ENCODE measurements around the gene COX8C. TPM values are rescaled to one million over a fixed set of nuclear protein-coding genes. Genes with fewer than 3 reads are reported as not detected.

COX8C gene
- total and polyA plus RNA-seq, 2 experiments from 2014 or later = 0.73 TPM; not detected in 1

DNA sequence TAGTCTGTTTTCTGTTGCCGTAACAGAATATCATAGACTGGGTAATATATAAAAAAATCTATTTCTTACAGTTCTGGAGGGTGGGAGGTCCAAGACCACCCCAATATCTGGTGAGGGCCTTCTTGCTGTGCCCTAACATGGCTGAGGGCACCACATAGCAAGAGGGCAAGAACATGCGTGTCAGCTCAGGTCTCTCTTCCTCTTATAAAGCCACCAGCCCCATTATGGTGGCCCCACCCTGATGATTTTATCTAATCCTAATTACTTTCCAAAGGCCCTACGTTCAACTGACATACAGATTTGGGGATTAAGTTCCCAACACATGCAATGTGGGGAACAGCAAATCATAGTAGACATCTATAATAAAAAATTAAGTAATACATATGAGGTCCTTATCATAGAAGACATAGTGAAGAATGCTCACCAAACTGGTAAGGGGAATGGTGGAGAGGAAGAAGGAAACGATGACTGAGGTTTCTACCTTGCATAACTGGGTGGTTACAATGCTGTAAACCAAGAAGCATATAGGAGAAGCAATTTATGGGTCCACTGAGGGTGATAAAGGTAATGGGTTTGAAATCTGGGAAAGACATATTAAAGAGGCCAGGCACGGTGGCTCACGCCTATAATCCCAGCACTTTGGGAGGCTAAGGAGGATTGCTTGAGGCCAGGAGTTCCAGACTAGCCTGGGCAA lies 41.1 kb upstream of the COX8C start (continued):
- TF ChIP-seq NANOG (IDR thresholded peaks at IDR 0.05; ENCODE audit: borderline replicate concordance) (no peak), POLR2AphosphoS5 (IDR thresholded peaks at IDR 0.05; ENCODE audit: low read depth) (no peak), ZNF114 (CRISPR knock-in tag; IDR thresholded peaks at IDR 0.05) (no peak), CREB1 (CRISPR knock-in tag; IDR thresholded peaks at IDR 0.05; ENCODE audit: low read depth) (no peak), EZH2phosphoT487 (IDR thresholded peaks at IDR 0.05; ENCODE audit: unreplicated experiment) (no peak), JUNB (IDR thresholded peaks at IDR 0.05; ENCODE audit: unreplicated experiment) (no peak)
- TF ChIP-seq, protein P1, sequence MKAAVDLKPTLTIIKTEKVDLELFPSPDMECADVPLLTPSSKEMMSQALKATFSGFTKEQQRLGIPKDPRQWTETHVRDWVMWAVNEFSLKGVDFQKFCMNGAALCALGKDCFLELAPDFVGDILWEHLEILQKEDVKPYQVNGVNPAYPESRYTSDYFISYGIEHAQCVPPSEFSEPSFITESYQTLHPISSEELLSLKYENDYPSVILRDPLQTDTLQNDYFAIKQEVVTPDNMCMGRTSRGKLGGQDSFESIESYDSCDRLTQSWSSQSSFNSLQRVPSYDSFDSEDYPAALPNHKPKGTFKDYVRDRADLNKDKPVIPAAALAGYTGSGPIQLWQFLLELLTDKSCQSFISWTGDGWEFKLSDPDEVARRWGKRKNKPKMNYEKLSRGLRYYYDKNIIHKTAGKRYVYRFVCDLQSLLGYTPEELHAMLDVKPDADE (IDR thresholded peaks at IDR 0.05) = no peak
- TF ChIP-seq, protein P2, sequence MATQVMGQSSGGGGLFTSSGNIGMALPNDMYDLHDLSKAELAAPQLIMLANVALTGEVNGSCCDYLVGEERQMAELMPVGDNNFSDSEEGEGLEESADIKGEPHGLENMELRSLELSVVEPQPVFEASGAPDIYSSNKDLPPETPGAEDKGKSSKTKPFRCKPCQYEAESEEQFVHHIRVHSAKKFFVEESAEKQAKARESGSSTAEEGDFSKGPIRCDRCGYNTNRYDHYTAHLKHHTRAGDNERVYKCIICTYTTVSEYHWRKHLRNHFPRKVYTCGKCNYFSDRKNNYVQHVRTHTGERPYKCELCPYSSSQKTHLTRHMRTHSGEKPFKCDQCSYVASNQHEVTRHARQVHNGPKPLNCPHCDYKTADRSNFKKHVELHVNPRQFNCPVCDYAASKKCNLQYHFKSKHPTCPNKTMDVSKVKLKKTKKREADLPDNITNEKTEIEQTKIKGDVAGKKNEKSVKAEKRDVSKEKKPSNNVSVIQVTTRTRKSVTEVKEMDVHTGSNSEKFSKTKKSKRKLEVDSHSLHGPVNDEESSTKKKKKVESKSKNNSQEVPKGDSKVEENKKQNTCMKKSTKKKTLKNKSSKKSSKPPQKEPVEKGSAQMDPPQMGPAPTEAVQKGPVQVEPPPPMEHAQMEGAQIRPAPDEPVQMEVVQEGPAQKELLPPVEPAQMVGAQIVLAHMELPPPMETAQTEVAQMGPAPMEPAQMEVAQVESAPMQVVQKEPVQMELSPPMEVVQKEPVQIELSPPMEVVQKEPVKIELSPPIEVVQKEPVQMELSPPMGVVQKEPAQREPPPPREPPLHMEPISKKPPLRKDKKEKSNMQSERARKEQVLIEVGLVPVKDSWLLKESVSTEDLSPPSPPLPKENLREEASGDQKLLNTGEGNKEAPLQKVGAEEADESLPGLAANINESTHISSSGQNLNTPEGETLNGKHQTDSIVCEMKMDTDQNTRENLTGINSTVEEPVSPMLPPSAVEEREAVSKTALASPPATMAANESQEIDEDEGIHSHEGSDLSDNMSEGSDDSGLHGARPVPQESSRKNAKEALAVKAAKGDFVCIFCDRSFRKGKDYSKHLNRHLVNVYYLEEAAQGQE (IDR thresholded peaks at IDR 0.05; ENCODE audit: unreplicated experiment) = no peak
- TF ChIP-seq, protein P3, sequence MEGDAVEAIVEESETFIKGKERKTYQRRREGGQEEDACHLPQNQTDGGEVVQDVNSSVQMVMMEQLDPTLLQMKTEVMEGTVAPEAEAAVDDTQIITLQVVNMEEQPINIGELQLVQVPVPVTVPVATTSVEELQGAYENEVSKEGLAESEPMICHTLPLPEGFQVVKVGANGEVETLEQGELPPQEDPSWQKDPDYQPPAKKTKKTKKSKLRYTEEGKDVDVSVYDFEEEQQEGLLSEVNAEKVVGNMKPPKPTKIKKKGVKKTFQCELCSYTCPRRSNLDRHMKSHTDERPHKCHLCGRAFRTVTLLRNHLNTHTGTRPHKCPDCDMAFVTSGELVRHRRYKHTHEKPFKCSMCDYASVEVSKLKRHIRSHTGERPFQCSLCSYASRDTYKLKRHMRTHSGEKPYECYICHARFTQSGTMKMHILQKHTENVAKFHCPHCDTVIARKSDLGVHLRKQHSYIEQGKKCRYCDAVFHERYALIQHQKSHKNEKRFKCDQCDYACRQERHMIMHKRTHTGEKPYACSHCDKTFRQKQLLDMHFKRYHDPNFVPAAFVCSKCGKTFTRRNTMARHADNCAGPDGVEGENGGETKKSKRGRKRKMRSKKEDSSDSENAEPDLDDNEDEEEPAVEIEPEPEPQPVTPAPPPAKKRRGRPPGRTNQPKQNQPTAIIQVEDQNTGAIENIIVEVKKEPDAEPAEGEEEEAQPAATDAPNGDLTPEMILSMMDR (conservative IDR thresholded peaks at IDR 0.05; ENCODE audit: low read depth in 2 of 2) = no peak

DNA sequence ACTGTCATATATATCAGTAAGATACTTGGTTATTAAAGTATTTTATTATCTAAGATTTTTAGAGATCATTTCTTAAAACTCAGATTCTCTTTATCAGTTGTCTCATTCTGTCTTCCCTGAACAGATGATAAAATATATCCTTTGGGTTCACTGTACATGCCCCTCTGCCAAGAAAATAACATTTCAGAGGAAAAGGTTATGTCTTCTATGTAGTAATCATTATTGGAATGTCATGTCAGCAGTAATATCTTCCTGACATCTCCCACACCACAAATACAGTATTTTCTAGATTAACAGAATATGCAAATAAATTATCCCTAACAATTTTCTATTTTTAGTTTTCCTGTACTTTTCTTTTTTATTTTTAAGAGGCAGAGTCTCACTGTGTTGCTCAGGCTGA lies 40.2 kb upstream of the COX8C start:
- H3K9me2 ChIP-seq (ENCODE audit: insufficient read depth) = no peaks in the 10 kb centered on the region
- no peak overlapping the region for H3K27ac ChIP-seq (ENCODE audit: low read depth)
- H3K4me3 ChIP-seq = no peak overlapping the region
- H3K27me3 ChIP-seq (ENCODE audit: insufficient read depth) = no peaks in the 10 kb centered on the region
- no peak overlapping the region for H3K4me2 ChIP-seq
- peaks cover 100% of the 10 kb centered on the region for H3K79me2 ChIP-seq (replicated peaks; ENCODE audit: insufficient read depth)
- H3F3A ChIP-seq (replicated peaks; ENCODE audit: low read depth) = no peaks in the 10 kb centered on the region
- H3K36me3 Mint-ChIP-seq (ENCODE audit: low read depth) = no peaks in the 10 kb centered on the region
- no peak for ATAC-seq
- no peaks in the 10 kb centered on the region for H3K36me3 ChIP-seq (ENCODE audit: insufficient read depth)
- no peaks in the 10 kb centered on the region for H3K9me3 Mint-ChIP-seq
- peaks cover 34% of the 10 kb centered on the region for H3K4me1 ChIP-seq (ENCODE audit: insufficient read depth)
- peaks cover 19% of the 10 kb centered on the region for H4K20me1 ChIP-seq (replicated peaks; ENCODE audit: insufficient read depth)
- no peak overlapping the region for H3K4me3 Mint-ChIP-seq
- H3K4me1 Mint-ChIP-seq = peaks cover 38% of the 10 kb centered on the region
- no peak for DNase-seq (ENCODE audit: low spot score)
- H3K27ac Mint-ChIP-seq = no peak overlapping the region
- no peak overlapping the region for H2AFZ ChIP-seq
- peaks cover 7% of the 10 kb centered on the region for H3K27me3 Mint-ChIP-seq (ENCODE audit: insufficient read depth, low read depth, poor library complexity)
- TF ChIP-seq EZH2phosphoT487 (IDR thresholded peaks at IDR 0.05; ENCODE audit: unreplicated experiment) (no peak), POLR2AphosphoS5 (IDR thresholded peaks at IDR 0.05; ENCODE audit: low read depth) (no peak), NANOG (IDR thresholded peaks at IDR 0.05; ENCODE audit: borderline replicate concordance) (no peak), CREB1 (CRISPR knock-in tag; IDR thresholded peaks at IDR 0.05; ENCODE audit: low read depth) (no peak), ZNF114 (CRISPR knock-in tag; IDR thresholded peaks at IDR 0.05) (no peak), ZNF331 (CRISPR knock-in tag; IDR thresholded peaks at IDR 0.05; ENCODE audit: low read depth) (no peak), EZH2 (IDR thresholded peaks at IDR 0.05; ENCODE audit: low read depth, unreplicated experiment) (no peak), JUNB (IDR thresholded peaks at IDR 0.05; ENCODE audit: unreplicated experiment) (no peak)

Data from GM23338 (cell line).